OCI-LY3 (cell line): ENCODE results near the gene LRRC4C.

Source experiments
- H2AFZ ChIP-seq: fragments of 200-600, 300-600 bp; shearing (Covaris generic); 2 replicates; pipeline ENCODE4 v1.6.0; 2014; ENCODE audit warnings: antibody characterized with exemption, low read depth, low read length
- H3K27ac ChIP-seq: fragments of 200-600, 300-600 bp; sonication (generic); 2 replicates; pipeline ENCODE4 v1.5.1; 2014; ENCODE audit warnings: mild to moderate bottlenecking, low read length, moderate library complexity, mixed read lengths
- H3K27me3 ChIP-seq: fragments of 200-600, 300-600 bp; sonication (generic); 2 replicates; pipeline ENCODE4 v1.6.1; 2014; ENCODE audit warnings: low read depth, low read length, mixed read lengths
- H3K36me3 ChIP-seq: fragments of 200-600, 300-600 bp; sonication (generic); replicated peaks from 2 replicates; pipeline ENCODE3; 2014; ENCODE audit warnings: low read depth, low read length, mixed read lengths
- H3K4me1 ChIP-seq: fragments of 300-600, 200-600 bp; sonication (generic); 2 replicates; pipeline ENCODE4 v1.6.1; 2014; ENCODE audit warnings: low read length, mixed read lengths
- H3K4me2 ChIP-seq: fragments of 200-600, 300-600 bp; sonication (generic); 2 replicates; pipeline ENCODE4 v1.6.1; 2014; ENCODE audit warnings: low read length, mixed read lengths
- H3K4me3 ChIP-seq: fragments of 300-600, 200-600 bp; sonication (generic); 2 replicates; pipeline ENCODE4 v1.5.1; 2014; ENCODE audit warnings: antibody characterized with exemption, mild to moderate bottlenecking, low read length, moderate library complexity
- H3K79me2 ChIP-seq: fragments of 300-600, 200-600 bp; shearing (Covaris generic); 2 replicates; pipeline ENCODE4 v1.6.1; 2014; ENCODE audit warnings: mild to moderate bottlenecking, low read length, mixed read lengths
- H3K9ac ChIP-seq: fragments of 300-600, 200-600 bp; shearing (Covaris generic); 2 replicates; pipeline ENCODE4 v1.6.0; 2014; ENCODE audit warnings: mild to moderate bottlenecking, low read length, moderate library complexity
- H3K9me3 ChIP-seq: fragments of 200-600, 300-600 bp; shearing (Covaris generic); 2 replicates; pipeline ENCODE4 v1.6.1; 2014; ENCODE audit warnings: low read length, mixed read lengths; ENCODE audit not compliant: insufficient read depth
- H4K20me1 ChIP-seq: fragments of 200-600, 300-600 bp; sonication (generic); 2 replicates; pipeline ENCODE4 v1.6.1; 2016; ENCODE audit warnings: low read length, mixed read lengths; ENCODE audit not compliant: insufficient read depth
- CTCF ChIP-seq: fragments of 200-600, 300-600 bp; sonication (generic); IDR thresholded peaks from 2 replicates; pipeline ENCODE4 v1.5.1; 2014; ENCODE audit warnings: antibody characterized with exemption, low read length, low read depth
- EZH2phosphoT487 ChIP-seq: fragments of 200-600 bp; shearing (Covaris generic); IDR thresholded peaks from 2 replicates; pipeline ENCODE4 v1.6.1; 2018; ENCODE audit warnings: antibody characterized with exemption, mixed run types, low read depth

Gene LRRC4C

DNA sequence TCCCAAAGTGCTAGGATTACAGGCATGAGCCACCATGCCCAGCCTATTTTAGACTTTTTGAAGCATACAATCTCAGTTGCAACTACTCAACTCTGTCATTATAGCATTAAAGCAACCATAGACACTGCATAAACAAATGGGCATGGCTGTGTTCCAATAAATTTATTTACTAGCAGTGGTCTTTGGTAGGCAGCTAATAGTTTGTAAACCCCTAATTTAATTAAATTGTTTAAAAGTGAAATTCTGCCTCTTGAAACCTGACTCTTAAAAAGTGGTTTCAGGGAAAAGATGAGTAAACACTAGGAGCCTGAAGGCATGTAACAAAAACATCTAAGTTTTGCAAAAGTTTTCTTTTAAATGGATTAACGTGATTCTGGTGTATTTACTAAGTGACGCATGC lies 1364.5 kb downstream of the LRRC4C start:
- H4K20me1 ChIP-seq = no peaks in the 10 kb centered on the region
- H2AFZ ChIP-seq = no peak overlapping the region
- no peak overlapping the region for H3K9ac ChIP-seq
- no peaks in the 10 kb centered on the region for H3K9me3 ChIP-seq
- no peaks in the 10 kb centered on the region for H3K79me2 ChIP-seq
- no peak overlapping the region for H3K4me3 ChIP-seq
- H3K36me3 ChIP-seq = peaks cover 2% of the 10 kb centered on the region
- no peak overlapping the region for H3K4me2 ChIP-seq
- no peak overlapping the region for H3K27ac ChIP-seq
- H3K27me3 ChIP-seq = no peaks in the 10 kb centered on the region
- H3K4me1 ChIP-seq = peaks cover 40% of the 10 kb centered on the region
- TF ChIP-seq CTCF (no peak), EZH2phosphoT487 (no peak)

GRCh38 chr11:40080434-40080833 lies 1379.0 kb downstream of the LRRC4C start:
- no peak overlapping the region for H3K4me3 ChIP-seq
- no peaks in the 10 kb centered on the region for H3K27me3 ChIP-seq
- H2AFZ ChIP-seq = no peak overlapping the region
- 0 out of 2 replicates have a peak, but pooled peaks cover 3% of the 10 kb centered on the region for H3K9me3 ChIP-seq
- no peak overlapping the region for H3K27ac ChIP-seq
- peaks cover 3% of the 10 kb centered on the region for H3K36me3 ChIP-seq
- no peaks in the 10 kb centered on the region for H4K20me1 ChIP-seq
- no peak overlapping the region for H3K9ac ChIP-seq
- no peaks in the 10 kb centered on the region for H3K4me1 ChIP-seq
- TF ChIP-seq EZH2phosphoT487 (no peak), CTCF (no peak)
- H3K4me2 ChIP-seq = no peak overlapping the region
- H3K79me2 ChIP-seq = no peaks in the 10 kb centered on the region
